ENCODE data around the gene FAM161B.
"Not testable (repeated sequence)": the region's sequence is repeated elsewhere in the genome, so short reads cannot be mapped to it uniquely, and the experiment has no call there.

The FAM161B gene

DNA sequence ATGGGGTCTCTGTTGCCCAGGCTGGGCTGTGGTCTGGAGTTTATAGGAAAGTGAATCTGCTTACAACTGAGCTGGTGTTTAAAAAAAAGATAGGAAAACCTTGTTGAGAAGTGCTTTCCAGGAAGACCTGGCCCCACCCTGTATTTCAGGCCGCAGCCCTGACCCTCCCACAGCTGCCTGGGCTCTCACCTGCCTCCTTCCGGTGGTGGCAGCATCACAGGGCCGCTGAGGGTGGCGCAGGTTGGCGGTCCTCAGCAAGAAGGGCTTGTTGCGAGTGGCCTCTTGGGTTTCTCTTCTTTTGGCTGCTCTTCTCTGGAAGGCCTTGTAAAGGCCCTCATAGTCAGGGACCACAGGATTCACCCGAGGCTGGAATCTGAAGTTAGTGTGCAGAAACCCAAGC lies 7.7 kb downstream of the FAM161B start:
- no peak for DNase-seq (ENCODE audit: low read depth)

- DNase-seq (ENCODE audit: low read depth) = no peak
These were observed 12.9 kb downstream of the FAM161B start for GRCh38 chr14:73937012-73937411.

GRCh38 chr14:73936548-73936947 lies 13.3 kb downstream of the FAM161B start:
- no peak for DNase-seq (ENCODE audit: low read depth)

DNA sequence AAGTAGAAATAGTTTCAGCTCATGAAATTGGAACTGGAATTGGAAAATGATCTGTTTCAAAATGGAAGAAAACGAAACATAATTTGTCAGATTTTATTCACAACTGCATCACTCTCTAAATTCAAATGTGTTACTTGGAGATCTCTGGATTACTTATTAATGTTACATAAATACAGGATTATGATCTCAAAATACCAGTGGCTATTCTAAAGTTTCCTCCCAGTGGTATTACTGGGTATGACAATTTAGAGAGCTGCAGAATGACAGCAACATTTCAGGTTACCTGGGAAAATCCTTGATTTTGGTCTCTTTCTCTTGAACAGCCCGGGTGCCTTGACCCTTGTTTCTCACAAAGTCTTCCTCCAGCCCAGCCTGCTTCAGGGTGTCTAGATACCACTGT lies 14.2 kb downstream of the FAM161B start:
- DNase-seq (ENCODE audit: low read depth) = no peak

DNA sequence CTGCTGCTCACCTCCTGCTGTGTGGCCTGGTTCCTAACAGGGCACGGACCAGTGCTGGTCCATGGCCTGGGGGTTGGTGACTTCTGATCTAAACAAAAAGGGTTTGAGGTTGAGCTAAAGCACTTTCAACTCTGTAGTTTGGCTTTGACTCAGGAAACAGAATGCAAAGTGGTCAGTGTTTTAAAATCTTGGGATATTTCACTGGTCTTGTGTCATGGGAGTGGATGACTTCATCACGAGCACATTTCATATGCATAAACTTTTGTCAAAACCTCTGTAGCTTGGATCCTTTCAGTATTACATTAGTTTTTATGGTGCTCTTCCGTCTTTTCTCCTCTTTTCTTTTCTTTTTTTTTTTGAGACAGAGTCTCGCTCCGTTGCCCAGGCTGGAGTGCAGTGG lies 25.6 kb downstream of the FAM161B start:
- DNase-seq (ENCODE audit: low read depth) = no peak

DNA sequence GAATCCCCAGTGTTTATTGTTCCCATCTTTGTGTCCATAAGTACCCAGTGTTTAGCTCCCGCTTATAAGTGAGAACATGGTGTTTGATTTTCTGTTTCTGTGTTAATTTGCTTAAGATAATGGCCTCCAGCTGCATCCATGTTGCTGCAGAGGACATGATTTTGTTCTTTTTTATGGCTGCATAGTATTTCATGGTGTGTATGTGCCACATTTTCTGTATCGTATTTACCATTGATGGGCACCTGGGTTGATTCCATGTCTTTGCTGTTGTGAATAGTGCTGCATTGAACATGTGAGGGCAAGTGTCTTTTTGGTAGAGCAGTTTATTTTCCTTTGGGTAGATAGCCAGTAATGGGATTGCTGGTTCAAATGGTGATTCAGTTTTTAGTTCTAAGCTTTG lies 30.4 kb downstream of the FAM161B start:
- DNase-seq (ENCODE audit: low read depth) = not testable (repeated sequence)

GRCh38 chr14:73916324-73916723 lies 33.6 kb downstream of the FAM161B start:
- no peak for DNase-seq (ENCODE audit: low read depth)

GRCh38 chr14:73913256-73913655 lies 36.6 kb downstream of the FAM161B start:
- no peak for DNase-seq (ENCODE audit: low read depth)

GRCh38 chr14:73909681-73910080 lies 40.2 kb downstream of the FAM161B start:
- DNase-seq (ENCODE audit: low read depth) = no peak

- no peak for DNase-seq (ENCODE audit: low read depth)
These were observed 46.9 kb downstream of the FAM161B start for GRCh38 chr14:73903028-73903427.

- no peak for DNase-seq (ENCODE audit: low read depth)
These were observed 53.4 kb downstream of the FAM161B start for GRCh38 chr14:73896521-73896920.

DNA sequence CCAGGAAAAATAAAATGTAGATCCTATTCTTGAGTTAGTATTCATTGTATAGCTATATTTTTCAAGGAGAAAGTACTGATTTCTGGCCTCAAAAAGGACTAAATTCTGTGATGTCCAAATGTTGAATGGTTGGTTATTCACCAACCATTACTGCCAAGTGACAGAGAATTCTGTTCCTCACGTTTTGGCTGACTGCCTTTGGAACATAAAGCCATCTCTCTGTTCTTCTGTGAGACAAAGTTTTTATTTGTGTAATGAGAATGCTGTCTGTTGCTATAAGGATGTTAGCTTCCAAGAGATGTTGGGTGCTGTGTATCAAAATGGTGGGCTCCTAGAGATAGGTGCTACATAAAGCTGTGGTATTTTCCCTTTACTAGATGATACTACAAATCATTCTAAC lies 54.0 kb downstream of the FAM161B start:
- DNase-seq (ENCODE audit: low read depth) = no peak

- DNase-seq (ENCODE audit: low read depth) = not testable (repeated sequence)
These were observed 55.7 kb downstream of the FAM161B start for GRCh38 chr14:73894180-73894687.

GRCh38 chr14:73889376-73889775 lies 60.5 kb downstream of the FAM161B start:
- no peak for DNase-seq (ENCODE audit: low read depth)

DNA sequence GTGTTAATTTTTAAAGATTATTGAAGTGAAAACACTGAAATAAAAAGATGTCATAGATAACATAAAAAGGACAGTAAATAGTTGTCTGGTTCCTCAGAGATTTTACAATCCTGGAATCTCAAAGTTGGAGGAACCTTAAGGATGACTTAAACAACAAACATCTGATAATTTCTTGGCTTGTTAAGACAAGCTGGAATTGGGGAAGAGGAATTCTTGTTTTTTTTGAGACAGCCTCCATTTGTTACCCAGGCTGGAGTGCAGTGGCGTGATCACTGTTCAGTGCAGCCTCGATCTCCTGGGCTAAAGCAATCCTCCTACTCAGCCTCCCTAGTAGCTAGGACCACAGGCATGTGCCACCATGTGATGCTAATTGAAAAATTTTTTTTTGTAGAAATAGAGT lies 60.9 kb downstream of the FAM161B start:
- no peak for DNase-seq (ENCODE audit: low read depth)

DNA sequence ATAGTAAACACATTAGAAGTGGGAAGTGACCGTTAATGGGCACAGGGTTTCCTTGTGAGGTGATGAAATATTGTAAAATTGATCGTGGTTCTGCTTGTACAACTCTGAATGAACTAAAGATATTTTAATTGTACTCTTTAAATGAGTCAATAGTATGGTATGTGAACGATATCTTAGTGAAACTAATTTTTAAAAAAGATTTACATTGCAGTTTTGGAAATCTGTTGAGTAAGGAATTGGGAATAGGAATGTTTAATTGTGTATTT lies 61.5 kb downstream of the FAM161B start:
- DNase-seq (ENCODE audit: low read depth) = no peak

- DNase-seq (ENCODE audit: low read depth) = no peak
These were observed 62.0 kb downstream of the FAM161B start for GRCh38 chr14:73887694-73888459.

DNA sequence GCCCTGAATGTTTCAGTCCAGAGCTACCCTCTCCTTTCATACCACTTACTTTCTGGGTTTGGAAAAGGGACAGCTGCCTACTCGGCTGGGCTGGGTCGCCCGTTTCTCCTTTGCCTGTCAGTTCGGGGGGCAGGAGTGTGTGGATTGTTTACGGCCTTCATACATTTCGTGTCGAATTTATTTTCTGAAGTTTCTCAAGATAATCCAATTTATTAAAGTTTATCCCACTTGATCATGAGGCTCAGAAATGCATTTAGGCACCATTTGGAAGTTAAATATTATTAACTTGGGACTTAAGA lies 62.6 kb downstream of the FAM161B start:
- no peak for DNase-seq (ENCODE audit: low read depth)

DNA sequence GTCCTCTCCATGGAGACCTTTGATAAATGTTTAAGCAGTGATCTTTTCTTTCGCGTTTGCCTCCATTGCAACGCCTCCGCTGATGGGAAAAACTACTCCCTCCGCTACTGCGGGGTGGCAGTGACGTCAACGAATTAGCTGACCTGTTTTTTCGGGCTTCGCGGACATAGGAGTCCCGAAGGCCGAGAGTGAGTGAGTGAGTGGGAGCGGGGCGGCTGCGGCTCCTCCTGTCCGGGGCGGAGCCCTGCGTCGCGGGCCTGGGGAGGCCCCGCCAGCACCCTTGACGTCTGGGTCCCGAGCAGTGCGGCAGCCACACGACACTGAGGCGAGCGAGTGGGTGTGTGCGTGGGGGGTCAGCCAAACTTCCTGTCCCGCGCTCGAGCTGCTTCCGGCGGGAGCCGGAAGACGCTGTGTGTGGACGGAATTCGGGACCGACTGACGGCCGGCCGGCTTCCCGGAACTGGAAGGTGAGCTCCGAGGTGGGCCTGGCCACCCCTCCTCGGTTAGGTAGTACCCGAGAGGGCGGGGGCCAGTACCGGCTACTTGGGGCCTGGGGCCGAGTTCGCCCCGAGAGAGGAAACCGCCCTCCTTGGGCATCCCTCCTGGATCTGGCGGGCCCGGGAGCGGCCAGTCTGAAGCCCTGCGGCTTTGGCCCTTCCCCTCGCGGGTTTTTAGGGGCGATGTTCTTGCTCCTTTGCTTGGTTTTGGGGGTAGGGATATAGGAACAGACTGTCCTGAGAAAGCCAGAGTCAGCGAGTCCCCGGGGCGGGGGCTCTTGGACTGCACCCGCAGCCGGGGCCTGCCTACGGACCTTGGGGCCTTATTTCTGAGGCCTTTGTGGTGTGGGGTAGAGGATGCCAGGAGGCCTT lies 63.2 kb downstream of the FAM161B start, which contains the start of gene ZNF410:
ZNF410 (plus strand) TSS at position 411 of the 869 bp plus-strand sequence. CDS start 5,317 bp downstream, outside the sequence.
- DNase-seq (ENCODE audit: low read depth) = peak; percentile 77

GRCh38 chr14:73884438-73885190 lies 65.3 kb downstream of the FAM161B start:
- no peak for DNase-seq (ENCODE audit: low read depth)

All from stimulated activated CD8-positive, alpha-beta memory T cell treated with anti-CD3 and anti-CD28 coated beads, Interleukin-15, amount 100 ng/mL, for 24 hours (primary cell).